Measurements from ENCODE around the gene DPF3. TPM values are rescaled to one million over a fixed set of nuclear protein-coding genes. Genes with fewer than 3 reads are reported as not detected.

Gene DPF3
- total RNA-seq, 6 experiments from 2014 or later, result 1.2 to 5.7 (median 2.9) TPM

- no peaks in the 10 kb centered on the region for H3K36me3 ChIP-seq
- H3K4me3 ChIP-seq, result no peak overlapping the region
- H3K4me1 ChIP-seq, result peaks cover 0 to 5% (median 2%) of the 10 kb centered on the region in 4 donors
- DNase-seq (no peak), ATAC-seq (no peak)
- intact Hi-C loops (cut with DNase I), result no loop called here
- WGBS (ENCODE audit: insufficient coverage, low coverage, low lambda C conversion rate, missing lambda C conversion rate), result 68% methylated on average over 3 of the region's 5 CpGs
- H3K9me3 ChIP-seq, result no peaks in the 10 kb centered on the region
- TF ChIP-seq POLR2A (IDR thresholded peaks at IDR 0.05), result no peak
- TF ChIP-seq, protein P1, sequence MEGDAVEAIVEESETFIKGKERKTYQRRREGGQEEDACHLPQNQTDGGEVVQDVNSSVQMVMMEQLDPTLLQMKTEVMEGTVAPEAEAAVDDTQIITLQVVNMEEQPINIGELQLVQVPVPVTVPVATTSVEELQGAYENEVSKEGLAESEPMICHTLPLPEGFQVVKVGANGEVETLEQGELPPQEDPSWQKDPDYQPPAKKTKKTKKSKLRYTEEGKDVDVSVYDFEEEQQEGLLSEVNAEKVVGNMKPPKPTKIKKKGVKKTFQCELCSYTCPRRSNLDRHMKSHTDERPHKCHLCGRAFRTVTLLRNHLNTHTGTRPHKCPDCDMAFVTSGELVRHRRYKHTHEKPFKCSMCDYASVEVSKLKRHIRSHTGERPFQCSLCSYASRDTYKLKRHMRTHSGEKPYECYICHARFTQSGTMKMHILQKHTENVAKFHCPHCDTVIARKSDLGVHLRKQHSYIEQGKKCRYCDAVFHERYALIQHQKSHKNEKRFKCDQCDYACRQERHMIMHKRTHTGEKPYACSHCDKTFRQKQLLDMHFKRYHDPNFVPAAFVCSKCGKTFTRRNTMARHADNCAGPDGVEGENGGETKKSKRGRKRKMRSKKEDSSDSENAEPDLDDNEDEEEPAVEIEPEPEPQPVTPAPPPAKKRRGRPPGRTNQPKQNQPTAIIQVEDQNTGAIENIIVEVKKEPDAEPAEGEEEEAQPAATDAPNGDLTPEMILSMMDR (IDR thresholded peaks at IDR 0.05), result no peak
- H3K27ac ChIP-seq, result no peak overlapping the region
- no peaks in the 10 kb centered on the region for H3K27me3 ChIP-seq
Measured at GRCh38 chr14:72588521-72588920, 305.4 kb downstream of the DPF3 start.

GRCh38 chr14:72583316-72584272, 310.3 kb downstream of the DPF3 start:
- Histone ChIP-seq H3K27me3 (no peaks in the 10 kb centered on the region), H3K36me3 (no peaks in the 10 kb centered on the region), H3K9me3 (no peaks in the 10 kb centered on the region), H3K4me3 (no peak overlapping the region), H3K4me1 (peaks cover 0 to 15% (median 5%) of the 10 kb centered on the region in 4 donors), H3K27ac (peak overlapping the region in 1 of 3 donors; percentile 18)
- intact Hi-C loops (cut with DNase I), result no loop called here
- ATAC-seq, result peak; percentile 89 to 94 (median 91)
- 31% methylated on average over 5 of the region's 5 CpGs for WGBS (ENCODE audit: insufficient coverage, low coverage, low lambda C conversion rate, missing lambda C conversion rate)
- TF ChIP-seq POLR2A (IDR thresholded peaks at IDR 0.05), result no peak
- TF ChIP-seq, protein P1 (IDR thresholded peaks at IDR 0.05), result no peak
- peak in 1 of 3 donors; percentile 64 for DNase-seq

- H3K4me1 ChIP-seq, result peaks cover 0 to 15% (median 5%) of the 10 kb centered on the region in 4 donors
- TF ChIP-seq, protein P1 (IDR thresholded peaks at IDR 0.05), result no peak
- no peak for TF ChIP-seq POLR2A (IDR thresholded peaks at IDR 0.05)
- H3K4me3 ChIP-seq, result no peak overlapping the region
- H3K9me3 ChIP-seq, result no peaks in the 10 kb centered on the region
- DNase-seq (no peak), ATAC-seq (peak in 3 of 4 donors; percentile 4 to 70 (median 24))
- H3K27ac ChIP-seq, result no peak overlapping the region
- no peaks in the 10 kb centered on the region for H3K27me3 ChIP-seq
- H3K36me3 ChIP-seq, result no peaks in the 10 kb centered on the region
- intact Hi-C loops (cut with DNase I), result no loop called here
- 58% methylated on average over 1 of the region's 1 CpG for WGBS (ENCODE audit: insufficient coverage, low coverage, low lambda C conversion rate, missing lambda C conversion rate)
Measured at GRCh38 chr14:72582582-72582981, 311.3 kb downstream of the DPF3 start.

- TF ChIP-seq, protein P1 (IDR thresholded peaks at IDR 0.05), result no peak
- TF ChIP-seq POLR2A (IDR thresholded peaks at IDR 0.05), result no peak
- Histone ChIP-seq H3K9me3 (no peaks in the 10 kb centered on the region), H3K4me3 (no peak overlapping the region), H3K27ac (no peak overlapping the region), H3K36me3 (no peaks in the 10 kb centered on the region), H3K27me3 (no peaks in the 10 kb centered on the region), H3K4me1 (peaks cover 0 to 19% (median 3%) of the 10 kb centered on the region in 4 donors)
- ATAC-seq (no peak), DNase-seq (no peak)
- intact Hi-C loops (cut with DNase I), result no loop called here
- 82% methylated on average over 5 of the region's 5 CpGs for WGBS (ENCODE audit: insufficient coverage, low coverage, low lambda C conversion rate, missing lambda C conversion rate)
Measured at GRCh38 chr14:72578514-72578913, 315.4 kb downstream of the DPF3 start.

Measured in right lobe of liver (tissue), 6 donors.